NCI-H2196 (cell line): ENCODE measurements around the gene ETF1.

Source experiments
- DNase-seq: peaks from one replicate; lab custom pipeline; 2025; ENCODE audit not compliant: unreplicated experiment; lab: John Stamatoyannopoulos, UW

Gene ETF1

GRCh38 chr5:138542956-138543729, at the start of gene ETF1:
TSS of gene ETF1 (minus strand) at chr5:138543236. CDS start at chr5:138542918, 318 bp downstream.
- peak; percentile 99 for DNase-seq

GRCh38 chr5:138588013-138588788, 45.2 kb upstream of the ETF1 start:
- no peak for DNase-seq

- DNase-seq, result no peak
These were observed 42.1 kb upstream of the ETF1 start for GRCh38 chr5:138585157-138585556.

- DNase-seq, result peak; percentile 13
These were observed 41.1 kb upstream of the ETF1 start for GRCh38 chr5:138583984-138584637.

GRCh38 chr5:138582959-138583358, 39.9 kb upstream of the ETF1 start:
- no peak for DNase-seq

GRCh38 chr5:138580777-138581176, 37.7 kb upstream of the ETF1 start:
- no peak for DNase-seq

- no peak for DNase-seq
These were observed 37.0 kb upstream of the ETF1 start for GRCh38 chr5:138580001-138580400.

- DNase-seq, result no peak
These were observed 36.5 kb upstream of the ETF1 start for GRCh38 chr5:138579517-138579863.

- no peak for DNase-seq
These were observed 34.4 kb upstream of the ETF1 start for GRCh38 chr5:138577452-138577851.

- DNase-seq, result peak; percentile 98
These were observed 32.4 kb upstream of the ETF1 start, which contains the start of gene HSPA9 for GRCh38 chr5:138575194-138576015. TSS of gene HSPA9 (minus strand) at chr5:138575401. CDS start at chr5:138575318, 83 bp downstream.

- no peak for DNase-seq
These were observed 31.7 kb upstream of the ETF1 start for GRCh38 chr5:138574744-138575193.

- DNase-seq, result no peak
These were observed 31.1 kb upstream of the ETF1 start for GRCh38 chr5:138573949-138574670.

GRCh38 chr5:138573223-138573622, 30.2 kb upstream of the ETF1 start:
- no peak for DNase-seq

- no peak for DNase-seq
These were observed 27.8 kb upstream of the ETF1 start for GRCh38 chr5:138570871-138571270.

GRCh38 chr5:138569782-138570181, 26.7 kb upstream of the ETF1 start:
- no peak for DNase-seq

- no peak for DNase-seq
These were observed 25.2 kb upstream of the ETF1 start for GRCh38 chr5:138568061-138568824.

- DNase-seq, result no peak
These were observed 23.8 kb upstream of the ETF1 start for GRCh38 chr5:138566792-138567191.

- DNase-seq, result no peak
These were observed 22.2 kb upstream of the ETF1 start for GRCh38 chr5:138565100-138565821.

- no peak for DNase-seq
These were observed 21.2 kb upstream of the ETF1 start for GRCh38 chr5:138564242-138564641.
